ENCODE data around the gene DNAJC5G. TPM values are rescaled to one million over a fixed set of nuclear protein-coding genes. Genes with fewer than 3 reads are reported as not detected.

Gene DNAJC5G
- total and polyA plus RNA-seq, 2 of the 13 experiments (the other 11 are each of a cell fraction or from before 2014, with no cell fraction given) = 0.05 TPM; not detected in 1

DNA sequence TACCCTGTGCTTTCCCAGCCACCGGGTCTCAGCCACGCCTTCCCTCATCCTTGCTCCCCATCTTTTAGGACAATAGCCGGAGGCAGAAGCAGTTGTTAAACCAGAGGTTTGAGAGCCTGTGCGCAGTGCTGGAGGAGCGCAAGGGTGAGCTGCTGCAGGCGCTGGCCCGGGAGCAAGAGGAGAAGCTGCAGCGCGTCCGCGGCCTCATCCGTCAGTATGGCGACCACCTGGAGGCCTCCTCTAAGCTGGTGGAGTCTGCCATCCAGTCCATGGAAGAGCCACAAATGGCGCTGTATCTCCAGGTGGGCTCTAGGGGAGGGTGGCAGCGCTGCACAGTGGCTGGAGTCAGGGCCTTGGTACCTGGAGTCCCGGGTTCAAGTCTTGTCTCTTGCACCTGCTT lies 30.3 kb downstream of the DNAJC5G start (continued):
- TF ChIP-seq, protein P1, sequence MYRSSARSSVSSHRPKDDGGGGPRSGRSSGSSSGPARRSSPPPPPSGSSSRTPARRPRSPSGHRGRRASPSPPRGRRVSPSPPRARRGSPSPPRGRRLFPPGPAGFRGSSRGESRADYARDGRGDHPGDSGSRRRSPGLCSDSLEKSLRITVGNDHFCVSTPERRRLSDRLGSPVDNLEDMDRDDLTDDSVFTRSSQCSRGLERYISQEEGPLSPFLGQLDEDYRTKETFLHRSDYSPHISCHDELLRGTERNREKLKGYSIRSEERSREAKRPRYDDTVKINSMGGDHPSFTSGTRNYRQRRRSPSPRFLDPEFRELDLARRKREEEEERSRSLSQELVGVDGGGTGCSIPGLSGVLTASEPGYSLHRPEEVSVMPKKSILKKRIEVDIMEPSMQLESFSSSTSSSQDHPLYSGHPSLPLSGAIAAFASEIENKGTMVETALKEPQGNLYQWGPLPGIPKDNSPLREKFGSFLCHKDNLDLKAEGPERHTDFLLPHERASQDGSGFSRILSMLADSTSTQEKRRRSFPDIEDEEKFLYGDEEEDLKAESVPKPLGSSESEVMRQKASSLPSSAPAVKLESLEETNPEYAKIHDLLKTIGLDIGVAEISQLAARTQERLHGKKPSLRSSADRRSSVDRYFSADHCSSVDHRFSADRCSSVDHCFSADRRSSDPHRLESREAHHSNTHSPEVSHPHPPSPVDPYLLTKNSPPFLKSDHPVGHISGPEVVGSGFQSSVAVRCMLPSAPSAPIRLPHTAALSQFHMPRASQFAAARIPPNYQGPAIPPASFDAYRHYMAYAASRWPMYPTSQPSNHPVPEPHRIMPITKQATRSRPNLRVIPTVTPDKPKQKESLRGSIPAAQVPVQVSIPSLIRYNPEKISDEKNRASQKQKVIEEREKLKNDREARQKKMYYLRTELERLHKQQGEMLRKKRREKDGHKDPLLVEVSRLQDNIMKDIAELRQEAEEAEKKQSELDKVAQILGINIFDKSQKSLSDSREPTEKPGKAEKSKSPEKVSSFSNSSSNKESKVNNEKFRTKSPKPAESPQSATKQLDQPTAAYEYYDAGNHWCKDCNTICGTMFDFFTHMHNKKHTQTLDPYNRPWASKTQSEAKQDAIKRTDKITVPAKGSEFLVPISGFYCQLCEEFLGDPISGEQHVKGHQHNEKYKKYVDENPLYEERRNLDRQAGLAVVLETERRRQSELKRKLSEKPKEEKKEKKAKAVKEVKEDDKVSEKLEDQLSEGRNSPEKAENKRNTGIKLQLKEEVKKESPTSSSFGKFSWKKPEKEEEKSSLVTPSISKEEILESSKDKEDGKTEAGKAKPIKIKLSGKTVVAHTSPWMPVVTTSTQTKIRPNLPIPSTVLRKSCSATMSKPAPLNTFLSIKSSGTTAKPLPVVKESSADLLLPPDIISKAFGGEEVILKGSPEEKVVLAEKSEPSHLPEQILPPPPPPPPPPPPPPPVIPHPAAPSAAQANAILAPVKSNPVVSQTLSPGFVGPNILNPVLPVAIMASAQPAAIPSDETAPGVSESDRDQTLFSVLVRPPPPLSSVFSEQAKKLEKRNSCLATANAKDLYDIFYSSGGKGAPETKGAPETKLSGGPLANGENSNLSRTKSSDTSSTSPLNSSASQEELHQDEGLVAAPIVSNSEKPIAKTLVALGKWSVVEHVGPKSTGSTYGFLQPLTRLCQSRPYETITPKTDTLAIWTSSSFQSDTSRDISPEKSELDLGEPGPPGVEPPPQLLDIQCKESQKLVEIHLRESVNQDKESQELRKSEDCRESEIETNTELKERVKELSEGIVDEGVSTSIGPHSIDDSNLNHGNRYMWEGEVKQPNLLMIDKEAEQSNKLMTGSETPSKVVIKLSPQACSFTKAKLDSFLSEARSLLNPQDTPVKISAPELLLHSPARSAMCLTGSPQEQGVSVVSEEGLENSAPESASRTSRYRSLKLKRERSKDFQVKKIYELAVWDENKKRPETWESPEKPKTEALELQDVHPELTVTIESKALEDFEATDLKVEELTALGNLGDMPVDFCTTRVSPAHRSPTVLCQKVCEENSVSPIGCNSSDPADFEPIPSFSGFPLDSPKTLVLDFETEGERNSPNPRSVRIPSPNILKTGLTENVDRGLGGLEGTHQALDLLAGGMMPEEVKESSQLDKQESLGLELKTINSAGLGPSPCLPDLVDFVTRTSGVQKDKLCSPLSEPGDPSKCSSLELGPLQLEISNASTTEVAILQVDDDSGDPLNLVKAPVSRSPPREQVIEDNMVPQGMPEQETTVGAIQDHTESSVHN (CRISPR knock-in tag; IDR thresholded peaks at IDR 0.05) = 0 out of 2 replicates have a peak, but pooled peaks have one; percentile 3

DNA sequence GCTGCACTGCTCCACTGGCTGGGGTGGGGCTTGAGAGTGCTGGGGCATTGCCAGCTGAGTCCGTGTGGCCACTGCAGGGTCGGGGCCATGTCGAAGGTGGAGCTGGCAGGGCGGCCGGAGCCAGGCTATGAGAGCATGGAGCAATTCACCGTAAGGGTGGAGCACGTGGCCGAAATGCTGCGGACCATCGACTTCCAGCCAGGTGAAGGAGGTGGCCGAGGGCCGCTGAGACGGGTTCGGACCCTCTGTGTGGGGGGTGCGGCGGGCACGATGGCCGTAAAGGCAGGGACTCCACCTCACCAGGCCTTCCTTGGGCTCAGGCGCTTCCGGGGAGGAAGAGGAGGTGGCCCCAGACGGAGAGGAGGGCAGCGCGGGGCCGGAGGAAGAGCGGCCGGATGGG lies 30.9 kb downstream of the DNAJC5G start:
- no peaks in the 10 kb centered on the region; a peak in 2 of 5 replicates for H3K36me3 ChIP-seq (replicated peaks in 1 of 2; ENCODE audit: control insufficient read depth in 1 of 2, insufficient read depth in 2 of 2, low read length in 2 of 2)
- intact Hi-C loops (cut with micrococcal nuclease; ENCODE audit: unreplicated experiment) (no loop called here), in situ Hi-C loops (cut with HindIII; ENCODE audit: extremely low pct_ligation_motif_present, low pct_unique_long_range_greater_than_20kb) (no loop called here)
- H3K4me1 ChIP-seq (ENCODE audit: insufficient read depth, low read length) = peaks cover 18% of the 10 kb centered on the region
- POLR2A ChIA-PET = no interaction called here
- BruUV-seq (replicated peaks) = no TSS peak
- no peak overlapping the region for H3K4me2 ChIP-seq (ENCODE audit: low read depth, low read length)
- H3K27ac ChIP-seq (ENCODE audit: extremely low read length, insufficient read depth, low read length) = no peak overlapping the region
- peaks cover 0 to 5% of the 10 kb centered on the region in 2 experiments; a peak in 2 of 5 replicates for H3K27me3 ChIP-seq (ENCODE audit: control insufficient read depth in 1 of 2, insufficient read depth in 2 of 2, low read length in 2 of 2)
- FAIRE-seq (no peak), ATAC-seq (peak; percentile 3; the same call in 1 of the 3 replicates), DNase-seq (ENCODE audit: low spot score) (no peak)
- no peaks in the 10 kb centered on the region for H3K9me3 ChIP-seq (ENCODE audit: low read length)
- no peaks in the 10 kb centered on the region for H4K20me1 ChIP-seq (ENCODE audit: insufficient read depth, low read length)
- no peaks in the 10 kb centered on the region for H3K79me2 ChIP-seq (ENCODE audit: insufficient read depth, low read length)
- H3K9ac ChIP-seq (ENCODE audit: insufficient read depth, low read depth, low read length) = no peak overlapping the region
- no peak overlapping the region for H2AFZ ChIP-seq (ENCODE audit: low read length)
- WGBS (ENCODE audit: low lambda C conversion rate) = 84% methylated on average over 26 of the region's 26 CpGs
- CTCF ChIA-PET (ENCODE audit: low intra/inter-chr PET ratio, low total read pairs) = no interaction called here
- no peak overlapping the region for H3K4me3 ChIP-seq (replicated peaks in 1 of 3; ENCODE audit: insufficient read depth in 1 of 3, low read depth in 2 of 3, low read length in 3 of 3)
- TF ChIP-seq, protein P2, sequence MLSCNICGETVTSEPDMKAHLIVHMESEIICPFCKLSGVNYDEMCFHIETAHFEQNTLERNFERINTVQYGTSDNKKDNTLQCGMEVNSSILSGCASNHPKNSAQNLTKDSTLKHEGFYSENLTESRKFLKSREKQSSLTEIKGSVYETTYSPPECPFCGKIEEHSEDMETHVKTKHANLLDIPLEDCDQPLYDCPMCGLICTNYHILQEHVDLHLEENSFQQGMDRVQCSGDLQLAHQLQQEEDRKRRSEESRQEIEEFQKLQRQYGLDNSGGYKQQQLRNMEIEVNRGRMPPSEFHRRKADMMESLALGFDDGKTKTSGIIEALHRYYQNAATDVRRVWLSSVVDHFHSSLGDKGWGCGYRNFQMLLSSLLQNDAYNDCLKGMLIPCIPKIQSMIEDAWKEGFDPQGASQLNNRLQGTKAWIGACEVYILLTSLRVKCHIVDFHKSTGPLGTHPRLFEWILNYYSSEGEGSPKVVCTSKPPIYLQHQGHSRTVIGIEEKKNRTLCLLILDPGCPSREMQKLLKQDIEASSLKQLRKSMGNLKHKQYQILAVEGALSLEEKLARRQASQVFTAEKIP (CRISPR knock-in tag; IDR thresholded peaks at IDR 0.05; ENCODE audit: borderline replicate concordance) = no peak
- TF ChIP-seq ZMYM3 (CRISPR knock-in tag; IDR thresholded peaks at IDR 0.05) = no peak
- TF ChIP-seq AKAP8 (CRISPR knock-in tag; IDR thresholded peaks at IDR 0.05) = 0 out of 2 replicates have a peak, but pooled peaks have one; percentile 9
- TF ChIP-seq, protein P3, sequence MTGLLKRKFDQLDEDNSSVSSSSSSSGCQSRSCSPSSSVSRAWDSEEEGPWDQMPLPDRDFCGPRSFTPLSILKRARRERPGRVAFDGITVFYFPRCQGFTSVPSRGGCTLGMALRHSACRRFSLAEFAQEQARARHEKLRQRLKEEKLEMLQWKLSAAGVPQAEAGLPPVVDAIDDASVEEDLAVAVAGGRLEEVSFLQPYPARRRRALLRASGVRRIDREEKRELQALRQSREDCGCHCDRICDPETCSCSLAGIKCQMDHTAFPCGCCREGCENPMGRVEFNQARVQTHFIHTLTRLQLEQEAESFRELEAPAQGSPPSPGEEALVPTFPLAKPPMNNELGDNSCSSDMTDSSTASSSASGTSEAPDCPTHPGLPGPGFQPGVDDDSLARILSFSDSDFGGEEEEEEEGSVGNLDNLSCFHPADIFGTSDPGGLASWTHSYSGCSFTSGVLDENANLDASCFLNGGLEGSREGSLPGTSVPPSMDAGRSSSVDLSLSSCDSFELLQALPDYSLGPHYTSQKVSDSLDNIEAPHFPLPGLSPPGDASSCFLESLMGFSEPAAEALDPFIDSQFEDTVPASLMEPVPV (CRISPR knock-in tag; IDR thresholded peaks at IDR 0.05) = peak; percentile 44; the same call in 1 of the 2 replicates
- TF ChIP-seq, protein P4, sequence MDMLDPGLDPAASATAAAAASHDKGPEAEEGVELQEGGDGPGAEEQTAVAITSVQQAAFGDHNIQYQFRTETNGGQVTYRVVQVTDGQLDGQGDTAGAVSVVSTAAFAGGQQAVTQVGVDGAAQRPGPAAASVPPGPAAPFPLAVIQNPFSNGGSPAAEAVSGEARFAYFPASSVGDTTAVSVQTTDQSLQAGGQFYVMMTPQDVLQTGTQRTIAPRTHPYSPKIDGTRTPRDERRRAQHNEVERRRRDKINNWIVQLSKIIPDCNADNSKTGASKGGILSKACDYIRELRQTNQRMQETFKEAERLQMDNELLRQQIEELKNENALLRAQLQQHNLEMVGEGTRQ (IDR thresholded peaks at IDR 0.05; ENCODE audit: low read depth, low read length) = no peak
- TF ChIP-seq, protein P4 (CRISPR knock-in tag; IDR thresholded peaks at IDR 0.05; ENCODE audit: borderline replicate concordance) = no peak
